ENCODE data around the gene CBLB.

Gene CBLB

DNA sequence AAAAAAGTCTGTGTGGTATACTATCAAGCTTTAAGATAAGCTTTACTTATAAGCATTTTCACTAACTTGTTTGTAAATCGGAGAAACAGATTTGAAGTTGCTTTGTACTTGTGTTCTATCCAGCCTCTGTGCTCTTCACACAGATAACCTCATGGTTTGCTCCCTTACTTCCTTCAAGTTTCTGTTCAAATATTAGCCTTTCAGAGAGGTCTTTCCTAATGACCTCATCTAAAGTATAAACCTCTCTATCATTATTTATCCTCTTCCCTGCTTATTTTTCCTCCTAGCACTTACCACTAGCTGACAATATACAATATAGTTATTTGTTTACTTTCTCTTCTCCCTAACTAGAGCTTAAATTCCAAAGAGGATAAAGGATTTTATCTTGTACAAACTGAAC lies 180.0 kb downstream of the CBLB start:
- no peak overlapping the region for H3K4me3 ChIP-seq (ENCODE audit: low read depth, low read length)
- no peak for DNase-seq (ENCODE audit: low read depth)
- TF ChIP-seq, protein P1, sequence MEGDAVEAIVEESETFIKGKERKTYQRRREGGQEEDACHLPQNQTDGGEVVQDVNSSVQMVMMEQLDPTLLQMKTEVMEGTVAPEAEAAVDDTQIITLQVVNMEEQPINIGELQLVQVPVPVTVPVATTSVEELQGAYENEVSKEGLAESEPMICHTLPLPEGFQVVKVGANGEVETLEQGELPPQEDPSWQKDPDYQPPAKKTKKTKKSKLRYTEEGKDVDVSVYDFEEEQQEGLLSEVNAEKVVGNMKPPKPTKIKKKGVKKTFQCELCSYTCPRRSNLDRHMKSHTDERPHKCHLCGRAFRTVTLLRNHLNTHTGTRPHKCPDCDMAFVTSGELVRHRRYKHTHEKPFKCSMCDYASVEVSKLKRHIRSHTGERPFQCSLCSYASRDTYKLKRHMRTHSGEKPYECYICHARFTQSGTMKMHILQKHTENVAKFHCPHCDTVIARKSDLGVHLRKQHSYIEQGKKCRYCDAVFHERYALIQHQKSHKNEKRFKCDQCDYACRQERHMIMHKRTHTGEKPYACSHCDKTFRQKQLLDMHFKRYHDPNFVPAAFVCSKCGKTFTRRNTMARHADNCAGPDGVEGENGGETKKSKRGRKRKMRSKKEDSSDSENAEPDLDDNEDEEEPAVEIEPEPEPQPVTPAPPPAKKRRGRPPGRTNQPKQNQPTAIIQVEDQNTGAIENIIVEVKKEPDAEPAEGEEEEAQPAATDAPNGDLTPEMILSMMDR (IDR thresholded peaks at IDR 0.05; ENCODE audit: low read depth, low read length, missing control alignments): no peak

DNA sequence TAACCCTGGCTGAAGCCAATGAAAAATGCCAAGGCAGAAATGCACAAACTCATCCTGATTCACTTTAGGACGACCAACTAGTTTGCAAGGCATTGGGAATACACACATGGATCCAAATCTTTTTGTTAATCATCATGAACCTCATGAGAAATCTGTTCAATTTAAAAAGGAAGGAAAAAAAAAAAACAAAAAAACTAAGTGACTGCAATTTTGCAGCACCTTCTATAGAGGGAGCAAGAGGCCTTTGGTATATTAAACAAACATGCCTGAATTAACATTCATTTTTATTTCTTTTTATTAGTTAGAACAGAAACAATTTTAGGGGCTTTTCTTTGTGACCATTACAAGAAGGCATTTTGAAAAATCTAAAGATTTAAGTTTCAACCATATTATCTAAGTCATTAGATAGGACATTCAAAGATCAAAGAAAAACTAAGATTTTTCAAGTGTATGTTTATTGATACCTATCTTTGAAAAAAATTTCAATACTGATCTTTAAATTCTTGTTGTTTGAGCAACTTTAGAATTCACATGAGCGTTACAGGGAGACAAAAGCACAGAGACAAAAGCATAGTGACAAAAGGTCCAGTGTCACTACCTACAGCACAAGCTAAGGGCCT lies 182.4 kb downstream of the CBLB start:
- TF ChIP-seq, protein P1 (IDR thresholded peaks at IDR 0.05; ENCODE audit: low read depth, low read length, missing control alignments): peak; percentile 55
- no peak for DNase-seq (ENCODE audit: low read depth)

DNA sequence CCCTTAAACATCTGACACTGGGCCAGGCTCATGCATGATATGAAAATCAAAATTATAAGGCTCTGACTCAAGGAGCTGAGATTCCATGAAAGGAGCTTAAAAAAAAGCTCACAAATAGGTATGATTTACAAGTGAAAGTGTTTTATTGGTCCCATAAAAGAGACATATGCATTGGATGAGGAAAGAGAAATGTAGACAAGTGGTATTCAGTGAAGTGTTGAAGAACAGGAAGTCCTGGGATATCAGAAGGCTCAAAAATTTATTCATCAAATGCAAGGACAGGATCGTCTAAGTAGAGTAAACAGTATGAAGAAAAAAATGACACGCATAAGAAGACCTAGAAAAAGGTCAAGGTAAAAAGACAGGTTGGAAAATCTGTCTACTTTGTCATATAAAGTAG lies 188.9 kb downstream of the CBLB start:
- no peak overlapping the region for H3K4me3 ChIP-seq (ENCODE audit: low read depth, low read length)
- no peak for DNase-seq (ENCODE audit: low read depth)
- TF ChIP-seq, protein P1 (IDR thresholded peaks at IDR 0.05; ENCODE audit: low read depth, low read length, missing control alignments): no peak

More for the DNA sequence above, 182.4 kb downstream of the CBLB start:
- H3K4me3 ChIP-seq (ENCODE audit: low read depth, low read length): no peak overlapping the region

GRCh38 chr3:105678017-105678416 lies 190.8 kb downstream of the CBLB start:
- TF ChIP-seq, protein P1 (IDR thresholded peaks at IDR 0.05; ENCODE audit: low read depth, low read length, missing control alignments): no peak
- DNase-seq (ENCODE audit: low read depth): no peak
- H3K4me3 ChIP-seq (ENCODE audit: low read depth, low read length): no peak overlapping the region

GRCh38 chr3:105676621-105677300 lies 192.1 kb downstream of the CBLB start:
- H3K4me3 ChIP-seq (ENCODE audit: low read depth, low read length): no peak overlapping the region
- DNase-seq (ENCODE audit: low read depth): no peak
- TF ChIP-seq, protein P1 (IDR thresholded peaks at IDR 0.05; ENCODE audit: low read depth, low read length, missing control alignments): no peak

DNA sequence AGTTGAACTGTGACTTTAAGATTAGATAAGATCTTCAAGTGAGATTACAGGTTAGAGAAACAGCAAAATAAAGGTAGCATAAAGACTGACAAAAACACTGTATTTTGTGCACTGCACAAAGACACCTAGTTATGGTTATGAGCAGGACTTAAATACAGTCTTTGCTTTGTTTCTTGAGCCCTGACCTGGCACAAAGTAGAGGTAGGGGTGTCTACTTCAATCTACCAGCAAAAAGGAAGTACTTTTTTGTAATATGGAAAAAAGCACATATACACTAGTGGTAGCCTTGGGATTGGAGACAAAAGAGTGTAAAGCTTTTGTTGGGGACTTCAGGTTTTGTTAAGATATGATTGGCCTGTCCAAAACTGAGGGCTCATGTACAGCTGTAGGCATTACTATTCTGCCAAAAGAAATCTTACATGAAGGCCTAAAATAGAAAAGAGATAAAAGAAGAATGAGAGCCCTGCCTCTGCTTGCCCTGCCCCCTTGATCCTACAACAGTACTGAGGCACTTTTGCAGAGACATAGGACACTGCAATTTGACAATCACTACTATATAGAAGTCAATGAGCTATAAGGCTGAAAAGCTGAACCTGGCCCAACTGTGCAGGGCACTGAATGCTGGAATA lies 194.3 kb downstream of the CBLB start:
- TF ChIP-seq, protein P1 (IDR thresholded peaks at IDR 0.05; ENCODE audit: low read depth, low read length, missing control alignments): no peak
- H3K4me3 ChIP-seq (ENCODE audit: low read depth, low read length): no peak overlapping the region
- DNase-seq (ENCODE audit: low read depth): no peak

All from GM12864 (cell line).